ENCODE data around the gene UTS2B.
"Not testable (repeated sequence)": the region's sequence is repeated elsewhere in the genome, so short reads cannot be mapped to it uniquely, and the experiment has no call there.

The UTS2B gene

DNA sequence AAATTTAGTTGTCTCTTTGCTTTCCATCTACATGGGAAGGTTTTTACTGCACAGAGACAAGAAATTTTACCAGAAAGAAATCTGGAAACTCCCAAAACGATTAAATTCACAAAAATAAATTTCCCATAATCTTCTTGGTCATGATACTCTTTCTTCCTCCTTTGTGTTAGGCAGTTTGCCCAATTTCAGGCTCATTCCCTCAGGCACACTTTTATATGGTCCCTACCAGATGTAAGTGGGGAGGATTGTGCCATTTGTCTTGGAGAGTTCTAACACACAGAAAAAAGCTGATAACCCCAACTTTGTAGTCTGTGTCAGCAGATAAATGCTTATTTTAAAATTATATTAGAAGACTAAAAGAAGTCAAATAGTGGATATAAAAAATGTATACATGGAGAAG, 50.2 kb downstream of the UTS2B start:
- DNase-seq (ENCODE audit: low read depth in 2 of 2) = no peak

GRCh38 chr3:191275751-191276150, 54.6 kb downstream of the UTS2B start:
- no peak for DNase-seq (ENCODE audit: low read depth in 2 of 2)

GRCh38 chr3:191275244-191275643, 55.1 kb downstream of the UTS2B start:
- not testable (repeated sequence) for DNase-seq (ENCODE audit: low read depth in 2 of 2)

GRCh38 chr3:191269289-191270085, 60.8 kb downstream of the UTS2B start:
- DNase-seq (ENCODE audit: low read depth in 2 of 2) = no peak

DNA sequence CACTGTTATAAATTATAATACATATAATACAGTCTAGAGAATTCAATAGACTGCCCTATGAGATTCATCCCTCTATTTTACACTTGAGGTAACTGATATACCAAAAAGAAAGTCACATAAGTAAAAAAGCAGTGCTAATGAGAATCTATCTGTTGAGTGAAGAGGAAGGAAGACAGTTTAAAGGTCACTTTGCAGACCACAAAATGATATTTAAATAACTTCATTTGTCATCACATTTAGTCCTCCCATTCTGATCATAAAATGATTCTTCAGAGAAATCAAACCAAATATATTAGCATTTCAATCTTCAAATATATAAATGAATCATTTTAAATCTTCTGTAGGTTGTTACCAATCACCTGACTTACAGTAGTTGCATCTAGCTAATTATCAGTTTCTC, 61.6 kb downstream of the UTS2B start:
- DNase-seq (ENCODE audit: low read depth in 2 of 2) = no peak

GRCh38 chr3:191263850-191264249, 66.5 kb downstream of the UTS2B start:
- DNase-seq (ENCODE audit: low read depth in 2 of 2) = no peak

DNA sequence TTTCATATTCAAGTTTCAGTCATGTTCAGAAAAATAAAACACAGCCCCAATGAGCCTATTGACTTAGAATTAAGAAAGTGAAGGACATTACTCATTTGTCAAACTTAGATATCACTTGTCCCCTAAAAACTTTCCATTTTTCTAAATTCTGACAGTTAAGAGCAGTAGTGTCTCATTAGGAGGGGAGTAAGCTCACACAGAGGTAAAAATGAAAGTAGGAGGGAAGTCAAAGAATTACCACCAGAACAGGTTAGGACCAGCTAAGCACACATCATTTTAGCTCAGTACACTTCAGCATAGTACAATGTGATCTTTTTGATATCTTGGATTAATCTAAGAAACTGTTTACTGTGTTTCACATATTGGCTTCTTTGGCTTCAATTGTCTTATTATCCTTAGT, 67.0 kb downstream of the UTS2B start:
- DNase-seq (ENCODE audit: low read depth in 2 of 2) = no peak

- no peak for DNase-seq (ENCODE audit: low read depth in 2 of 2)
Measured at GRCh38 chr3:191262650-191263049, 67.7 kb downstream of the UTS2B start.

GRCh38 chr3:191261304-191261638, 69.1 kb downstream of the UTS2B start:
- DNase-seq (ENCODE audit: low read depth in 2 of 2) = no peak

- DNase-seq (ENCODE audit: low read depth in 2 of 2) = no peak
Measured at GRCh38 chr3:191260431-191261303, 69.7 kb downstream of the UTS2B start.

- no peak for DNase-seq (ENCODE audit: low read depth in 2 of 2)
Measured at GRCh38 chr3:191259486-191259885, 70.8 kb downstream of the UTS2B start.

- no peak for DNase-seq (ENCODE audit: low read depth in 2 of 2)
Measured at GRCh38 chr3:191257286-191257685, 73.0 kb downstream of the UTS2B start.

DNA sequence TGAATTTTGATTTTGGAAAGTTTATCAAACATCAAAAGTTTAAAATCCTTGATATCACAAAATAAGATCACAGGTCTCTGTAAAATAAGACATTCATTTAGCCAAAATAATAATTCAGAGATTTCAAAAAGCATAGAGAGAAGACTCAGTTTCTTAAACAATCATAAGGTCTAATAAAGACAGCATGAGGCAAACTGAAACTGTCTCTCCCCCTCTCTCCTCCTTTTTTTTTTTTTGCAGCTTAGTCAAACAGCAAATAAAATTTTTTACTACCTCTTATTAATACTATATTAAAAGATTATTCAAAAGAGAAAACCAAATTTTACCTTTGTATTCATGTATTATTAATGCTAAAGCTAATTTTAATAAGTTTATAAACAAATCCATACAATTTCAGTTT, 73.9 kb downstream of the UTS2B start:
- DNase-seq (ENCODE audit: low read depth in 2 of 2) = no peak

GRCh38 chr3:191255156-191255555, 75.2 kb downstream of the UTS2B start:
- DNase-seq (ENCODE audit: low read depth in 2 of 2) = no peak

- DNase-seq (ENCODE audit: low read depth in 2 of 2) = no peak
Measured at GRCh38 chr3:191254098-191254873, 76.0 kb downstream of the UTS2B start.

DNA sequence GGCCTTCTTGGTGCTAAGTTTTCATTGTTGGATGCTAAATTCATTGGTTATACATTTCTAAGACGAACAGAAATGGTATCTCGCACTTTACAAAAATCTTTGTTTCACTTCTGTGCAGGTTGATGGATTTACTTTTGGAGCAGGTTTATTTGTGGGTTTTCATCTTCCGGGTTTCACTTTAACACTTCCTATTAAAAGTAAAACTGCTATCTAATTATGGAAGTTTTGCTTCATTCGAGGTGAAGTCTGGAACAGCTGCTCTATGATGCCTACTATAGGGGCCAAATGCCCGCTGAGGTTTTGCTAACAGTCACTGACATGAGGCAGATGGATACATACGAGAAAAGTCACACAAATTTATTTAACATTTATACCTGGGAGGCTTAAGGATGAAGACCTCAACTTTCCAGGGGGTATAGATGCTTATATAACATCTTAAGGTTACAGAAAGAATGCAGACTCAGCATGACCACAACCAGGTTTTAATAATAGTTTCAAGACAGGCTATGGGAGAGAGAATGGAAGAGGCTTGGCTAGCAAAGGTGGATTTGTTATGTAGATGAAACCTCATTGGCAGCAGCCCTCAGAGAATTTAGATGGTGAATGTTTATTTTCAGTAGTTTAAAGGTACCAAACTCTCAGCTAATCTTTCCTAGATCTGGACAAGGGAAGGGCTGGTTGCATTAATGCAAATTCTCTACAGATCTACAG, 77.1 kb downstream of the UTS2B start:
- no peak for DNase-seq (ENCODE audit: low read depth in 2 of 2)

DNA sequence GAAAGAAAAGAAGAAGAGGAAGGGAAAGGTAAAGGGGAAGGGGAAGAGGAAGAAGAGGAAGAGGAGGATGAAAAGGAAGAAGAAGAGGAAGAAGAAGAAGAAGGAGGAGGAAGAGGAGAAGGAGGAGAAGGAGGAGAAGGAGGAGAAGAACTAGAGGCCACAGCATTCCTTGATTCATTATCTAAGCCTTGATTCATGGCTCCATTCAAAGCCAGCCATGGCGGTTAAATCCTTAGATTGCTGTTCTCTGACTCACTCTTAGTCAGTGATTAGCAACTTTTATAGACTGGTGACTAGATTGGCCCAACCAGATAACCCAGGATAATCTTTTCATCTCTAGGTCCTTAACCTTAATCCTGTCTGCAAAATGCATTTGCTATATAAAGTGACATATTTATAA, 83.7 kb downstream of the UTS2B start:
- DNase-seq (ENCODE audit: low read depth in 2 of 2) = no peak

- DNase-seq (ENCODE audit: low read depth in 2 of 2) = not testable (repeated sequence)
Measured at GRCh38 chr3:191246034-191246433, 84.3 kb downstream of the UTS2B start.

- no peak for DNase-seq (ENCODE audit: low read depth in 2 of 2)
Measured at GRCh38 chr3:191244242-191244867, 86.0 kb downstream of the UTS2B start.

DNA sequence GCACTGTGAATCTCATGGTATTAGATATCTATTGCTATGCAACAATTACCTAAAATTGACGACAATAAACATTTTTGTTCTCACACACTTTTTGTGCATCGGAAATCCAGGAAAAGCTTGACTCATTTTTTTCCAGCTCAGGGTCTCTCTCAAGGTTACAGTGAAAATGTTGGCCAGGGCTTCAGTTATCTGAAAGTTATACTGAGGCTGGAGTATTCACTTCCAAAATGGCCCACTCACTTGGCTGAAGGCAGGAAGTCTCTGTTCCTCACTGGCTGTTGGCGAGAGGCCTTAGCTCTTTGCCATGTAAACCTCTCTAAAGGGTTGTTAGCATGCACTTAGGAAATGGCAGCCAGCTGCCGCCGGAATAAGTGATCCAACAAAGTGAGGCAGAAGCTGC, 89.8 kb downstream of the UTS2B start:
- DNase-seq (ENCODE audit: low read depth in 2 of 2) = no peak

DNA sequence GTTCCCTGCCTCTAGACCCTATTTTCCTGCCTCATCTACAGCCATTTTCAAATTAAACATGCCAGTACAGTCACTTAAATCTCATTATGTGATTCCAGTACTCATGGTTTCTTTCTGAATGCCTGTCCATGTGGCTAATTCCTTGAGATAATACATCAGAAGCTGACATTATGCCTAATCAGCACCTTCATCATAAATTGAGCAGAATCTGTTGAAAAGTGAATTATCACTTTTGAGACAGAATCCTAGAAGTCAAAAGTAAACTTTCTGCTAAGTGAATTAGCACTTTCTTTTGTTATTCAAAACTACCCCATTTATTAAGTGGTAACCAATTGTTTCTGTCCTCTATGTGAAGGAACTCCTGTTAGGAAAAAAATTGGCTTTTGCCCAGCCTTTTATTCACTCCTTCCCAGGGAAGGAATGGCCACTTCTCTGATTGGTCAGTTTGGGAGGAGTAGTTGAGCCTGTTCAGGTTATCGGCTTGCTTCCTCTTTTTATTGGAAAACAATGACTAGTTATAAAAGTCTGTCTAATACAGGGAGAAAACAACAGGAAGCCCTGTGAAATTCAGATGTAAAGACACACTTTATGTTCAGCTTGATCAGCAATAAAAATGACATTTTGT, 90.8 kb downstream of the UTS2B start:
- no peak for DNase-seq (ENCODE audit: low read depth in 2 of 2)
